ENCODE measurements around the gene RAB43. TPM values are rescaled to one million over a fixed set of nuclear protein-coding genes. Genes with fewer than 3 reads are reported as not detected.

RAB43 gene
- polyA plus RNA-seq, 1 of the 3 experiments (the other 2 are of a cell fraction) = 9.5 TPM

DNA sequence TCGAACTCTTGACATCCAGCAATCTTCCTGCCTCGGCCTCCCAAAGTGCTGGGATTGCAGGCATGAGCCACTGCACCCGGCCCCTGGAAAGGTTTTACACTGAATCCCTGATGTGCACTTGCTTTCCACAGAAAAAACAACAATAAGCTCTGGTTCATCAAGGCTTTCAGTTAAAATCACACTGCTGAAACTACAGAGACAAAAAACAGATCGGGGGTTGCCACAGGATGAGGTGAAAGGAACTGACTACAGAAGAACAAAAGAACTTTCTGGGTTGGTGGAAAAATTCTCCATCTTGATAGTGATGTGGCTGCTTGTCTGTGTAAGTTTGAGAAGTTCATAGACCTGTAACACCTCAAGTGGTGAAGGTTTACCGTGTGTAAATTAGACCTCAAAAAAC is 2.9 kb downstream of the RAB43 start:
- H3K4me2 ChIP-seq = peak overlapping the region; percentile 97; the same call in 1 of the 2 replicates
- H4K20me1 ChIP-seq (ENCODE audit: insufficient read depth) = peaks cover 44% of the 10 kb centered on the region
- no peak overlapping the region for H3K9ac ChIP-seq
- POLR2A ChIA-PET = no interaction called here
- peaks cover 13 to 15% of the 10 kb centered on the region in 2 experiments for H3K36me3 ChIP-seq (replicated peaks in 1 of 2; ENCODE audit: control insufficient read depth in 1 of 2, insufficient read depth in 2 of 2, low read length in 1 of 2)
- no peak overlapping the region for H3K4me3 ChIP-seq (ENCODE audit: low read depth in 2 of 2, low read length in 1 of 2)
- CTCF ChIA-PET = interaction anchor here (1.1 to 6.0 kb wide), 4 partner anchors 9 to 148 kb away, joined by 3 to 34 read pairs (median 5); no protein-coding TSS in a partner anchor
- no peaks in the 10 kb centered on the region for H3K27me3 ChIP-seq (ENCODE audit: insufficient read depth)
- peaks cover 0 to 14% of the 10 kb centered on the region in 2 experiments; a peak in 2 of 4 replicates for H3K4me1 ChIP-seq (ENCODE audit: control insufficient read depth in 1 of 2, insufficient read depth in 2 of 2, low read depth in 1 of 2, low read length in 1 of 2)
- no peak for TF ChIP-seq RFX5 (IDR thresholded peaks at IDR 0.05; ENCODE audit: low read length)
- TF ChIP-seq FOXM1 (IDR thresholded peaks at IDR 0.05; ENCODE audit: low read depth) = no peak
- TF ChIP-seq, protein P1, sequence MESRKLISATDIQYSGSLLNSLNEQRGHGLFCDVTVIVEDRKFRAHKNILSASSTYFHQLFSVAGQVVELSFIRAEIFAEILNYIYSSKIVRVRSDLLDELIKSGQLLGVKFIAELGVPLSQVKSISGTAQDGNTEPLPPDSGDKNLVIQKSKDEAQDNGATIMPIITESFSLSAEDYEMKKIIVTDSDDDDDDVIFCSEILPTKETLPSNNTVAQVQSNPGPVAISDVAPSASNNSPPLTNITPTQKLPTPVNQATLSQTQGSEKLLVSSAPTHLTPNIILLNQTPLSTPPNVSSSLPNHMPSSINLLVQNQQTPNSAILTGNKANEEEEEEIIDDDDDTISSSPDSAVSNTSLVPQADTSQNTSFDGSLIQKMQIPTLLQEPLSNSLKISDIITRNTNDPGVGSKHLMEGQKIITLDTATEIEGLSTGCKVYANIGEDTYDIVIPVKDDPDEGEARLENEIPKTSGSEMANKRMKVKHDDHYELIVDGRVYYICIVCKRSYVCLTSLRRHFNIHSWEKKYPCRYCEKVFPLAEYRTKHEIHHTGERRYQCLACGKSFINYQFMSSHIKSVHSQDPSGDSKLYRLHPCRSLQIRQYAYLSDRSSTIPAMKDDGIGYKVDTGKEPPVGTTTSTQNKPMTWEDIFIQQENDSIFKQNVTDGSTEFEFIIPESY (IDR thresholded peaks at IDR 0.05; ENCODE audit: borderline replicate concordance, low read depth) = no peak
- no peak for TF ChIP-seq RAD21 (IDR thresholded peaks at IDR 0.05; ENCODE audit: low read length)
- no peak for TF ChIP-seq RXRA (IDR thresholded peaks at IDR 0.05; ENCODE audit: borderline replicate concordance, low read depth)
- TF ChIP-seq NFIC (IDR thresholded peaks at IDR 0.05; ENCODE audit: borderline replicate concordance) = no peak
- no peak for TF ChIP-seq NRF1 (IDR thresholded peaks at IDR 0.05; ENCODE audit: low read depth, low read length)
- TF ChIP-seq CHD2 (IDR thresholded peaks at IDR 0.05; ENCODE audit: low read length, partially characterized antibody) = no peak
- no peak for TF ChIP-seq FOSL2 (IDR thresholded peaks at IDR 0.05; ENCODE audit: borderline replicate concordance, low read depth)
- TF ChIP-seq, protein P2, sequence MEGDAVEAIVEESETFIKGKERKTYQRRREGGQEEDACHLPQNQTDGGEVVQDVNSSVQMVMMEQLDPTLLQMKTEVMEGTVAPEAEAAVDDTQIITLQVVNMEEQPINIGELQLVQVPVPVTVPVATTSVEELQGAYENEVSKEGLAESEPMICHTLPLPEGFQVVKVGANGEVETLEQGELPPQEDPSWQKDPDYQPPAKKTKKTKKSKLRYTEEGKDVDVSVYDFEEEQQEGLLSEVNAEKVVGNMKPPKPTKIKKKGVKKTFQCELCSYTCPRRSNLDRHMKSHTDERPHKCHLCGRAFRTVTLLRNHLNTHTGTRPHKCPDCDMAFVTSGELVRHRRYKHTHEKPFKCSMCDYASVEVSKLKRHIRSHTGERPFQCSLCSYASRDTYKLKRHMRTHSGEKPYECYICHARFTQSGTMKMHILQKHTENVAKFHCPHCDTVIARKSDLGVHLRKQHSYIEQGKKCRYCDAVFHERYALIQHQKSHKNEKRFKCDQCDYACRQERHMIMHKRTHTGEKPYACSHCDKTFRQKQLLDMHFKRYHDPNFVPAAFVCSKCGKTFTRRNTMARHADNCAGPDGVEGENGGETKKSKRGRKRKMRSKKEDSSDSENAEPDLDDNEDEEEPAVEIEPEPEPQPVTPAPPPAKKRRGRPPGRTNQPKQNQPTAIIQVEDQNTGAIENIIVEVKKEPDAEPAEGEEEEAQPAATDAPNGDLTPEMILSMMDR (IDR thresholded peaks at IDR 0.05) = no peak
- no peak for TF ChIP-seq SMC3 (IDR thresholded peaks at IDR 0.05; ENCODE audit: low read depth, low read length)
- TF ChIP-seq, protein P3, sequence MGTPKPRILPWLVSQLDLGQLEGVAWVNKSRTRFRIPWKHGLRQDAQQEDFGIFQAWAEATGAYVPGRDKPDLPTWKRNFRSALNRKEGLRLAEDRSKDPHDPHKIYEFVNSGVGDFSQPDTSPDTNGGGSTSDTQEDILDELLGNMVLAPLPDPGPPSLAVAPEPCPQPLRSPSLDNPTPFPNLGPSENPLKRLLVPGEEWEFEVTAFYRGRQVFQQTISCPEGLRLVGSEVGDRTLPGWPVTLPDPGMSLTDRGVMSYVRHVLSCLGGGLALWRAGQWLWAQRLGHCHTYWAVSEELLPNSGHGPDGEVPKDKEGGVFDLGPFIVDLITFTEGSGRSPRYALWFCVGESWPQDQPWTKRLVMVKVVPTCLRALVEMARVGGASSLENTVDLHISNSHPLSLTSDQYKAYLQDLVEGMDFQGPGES (IDR thresholded peaks at IDR 0.05; ENCODE audit: low read depth, low read length) = no peak
- TF ChIP-seq GATA2 (CRISPR knock-in tag; IDR thresholded peaks at IDR 0.05) = no peak
- TF ChIP-seq, protein P4, sequence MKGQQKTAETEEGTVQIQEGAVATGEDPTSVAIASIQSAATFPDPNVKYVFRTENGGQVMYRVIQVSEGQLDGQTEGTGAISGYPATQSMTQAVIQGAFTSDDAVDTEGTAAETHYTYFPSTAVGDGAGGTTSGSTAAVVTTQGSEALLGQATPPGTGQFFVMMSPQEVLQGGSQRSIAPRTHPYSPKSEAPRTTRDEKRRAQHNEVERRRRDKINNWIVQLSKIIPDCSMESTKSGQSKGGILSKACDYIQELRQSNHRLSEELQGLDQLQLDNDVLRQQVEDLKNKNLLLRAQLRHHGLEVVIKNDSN (IDR thresholded peaks at IDR 0.05; ENCODE audit: borderline replicate concordance, low read depth) = no peak
- no peak for TF ChIP-seq TAF1 (IDR thresholded peaks at IDR 0.05; ENCODE audit: borderline replicate concordance, low read depth, low read length)
- no peak for TF ChIP-seq POLR2AphosphoS5 (IDR thresholded peaks at IDR 0.05; ENCODE audit: low read depth, low read length)
- H3K9me3 ChIP-seq = no peaks in the 10 kb centered on the region
- no peak overlapping the region for H3K27ac ChIP-seq (ENCODE audit: low read depth in 2 of 2, low read length in 1 of 2)
- H3K9me2 ChIP-seq = no peaks in the 10 kb centered on the region
- no peak for DNase-seq
- 96% methylated on average over 5 of the region's 5 CpGs for WGBS (ENCODE audit: low lambda C conversion rate)
- no peak overlapping the region; the same call in 1 of the 2 replicates for H2AFZ ChIP-seq (ENCODE audit: low read depth)
- peaks cover 69% of the 10 kb centered on the region for H3K79me2 ChIP-seq (ENCODE audit: insufficient read depth)
- peaks cover 15% of the 10 kb centered on the region for H3F3A ChIP-seq (replicated peaks; ENCODE audit: insufficient read depth)
